Prostate gland (tissue), 2 donors: ENCODE data around the gene PLA2G2A. TPM values are rescaled to one million over a fixed set of nuclear protein-coding genes. Genes with fewer than 3 reads are reported as not detected.
A peak's percentile ranks its signal among the peaks of the same experiment; 100 is the strongest.

Source experiments
- DNase-seq: peaks from one replicate; pipeline ENCODE4 v3.0.0-alpha.2; 2019; ENCODE audit warnings: low spot score
- H3K27ac ChIP-seq, 2 donors: fragments of 200-600 bp; sonication (generic); 2 replicates each; pipeline ENCODE4 v1.5.1; 2017 to 2019
- H3K27me3 ChIP-seq: fragments of 200-600 bp; sonication (generic); replicated peaks from 2 replicates; pipeline ENCODE4 v1.5.1; 2019; ENCODE audit not compliant: insufficient read depth
- H3K36me3 ChIP-seq, 2 donors: fragments of 200-600 bp; sonication (generic); 1 replicate in 1 of 2; 2 replicates in 1 of 2; pipeline versions ENCODE4 v1.5.1 to v1.8.1; 2017 to 2019
- H3K4me1 ChIP-seq: fragments of 200-600 bp; sonication (generic); replicated peaks from 2 replicates; pipeline ENCODE4 v1.5.1; 2019
- H3K4me3 ChIP-seq, 2 donors: fragments of 200-600 bp; sonication (generic); 2 replicates each; pipeline ENCODE4 v1.5.1; 2017 to 2019
- H3K9me3 ChIP-seq: fragments of 200-600 bp; sonication (generic); 2 replicates; pipeline ENCODE4 v1.5.1; 2017
- POLR2A ChIP-seq: fragments of 450-650 bp; IDR thresholded peaks from one replicate; pipeline ENCODE4 v1.6.1; 2016; ENCODE audit warnings: antibody characterized with exemption, mild to moderate bottlenecking
- POLR2AphosphoS5 ChIP-seq: sonication (generic); formaldehyde crosslinking; IDR thresholded peaks from one replicate; pipeline ENCODE4 v1.6.1; 2017; ENCODE audit warnings: antibody characterized with exemption
- WGBS: methylation state at CpG from one replicate; pipeline ENCODE4 v1.1.5; 2018; 5-methylcytosine and 5-hydroxymethylcytosine counted together
- intact Hi-C: fragments of 100-400 bp; cut with DNase I; formaldehyde crosslinking; loops from one replicate; pipeline ENCODE4 v1.14.2; 2022
- total RNA-seq, 2 donors: library from RNA; depleted of rRNA; stranded (reverse); fragments of >200 nt; gene quantifications; one replicate each; pipeline ENCODE4 v1.1.0, GENCODE V29; 2016
- TF ChIP-seq, protein P1 (sequence below), 4 experiments: fragments of 200-600 bp in 2 of 4; fragments of 450-650 bp in 2 of 4; sonication (generic) in 2 of 4; IDR thresholded peaks; 1 replicate in 3 of 4; 2 replicates in 1 of 4; pipeline ENCODE4 v1.5.1; 2016 to 2019; ENCODE audit warnings: antibody characterized with exemption in 4 of 4, mild to moderate bottlenecking in 2 of 4, moderate library complexity in 2 of 4

Gene PLA2G2A, protein sequence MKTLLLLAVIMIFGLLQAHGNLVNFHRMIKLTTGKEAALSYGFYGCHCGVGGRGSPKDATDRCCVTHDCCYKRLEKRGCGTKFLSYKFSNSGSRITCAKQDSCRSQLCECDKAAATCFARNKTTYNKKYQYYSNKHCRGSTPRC
- total RNA-seq, result 100 to 1,000 TPM; 106 to 146 TPM

DNA sequence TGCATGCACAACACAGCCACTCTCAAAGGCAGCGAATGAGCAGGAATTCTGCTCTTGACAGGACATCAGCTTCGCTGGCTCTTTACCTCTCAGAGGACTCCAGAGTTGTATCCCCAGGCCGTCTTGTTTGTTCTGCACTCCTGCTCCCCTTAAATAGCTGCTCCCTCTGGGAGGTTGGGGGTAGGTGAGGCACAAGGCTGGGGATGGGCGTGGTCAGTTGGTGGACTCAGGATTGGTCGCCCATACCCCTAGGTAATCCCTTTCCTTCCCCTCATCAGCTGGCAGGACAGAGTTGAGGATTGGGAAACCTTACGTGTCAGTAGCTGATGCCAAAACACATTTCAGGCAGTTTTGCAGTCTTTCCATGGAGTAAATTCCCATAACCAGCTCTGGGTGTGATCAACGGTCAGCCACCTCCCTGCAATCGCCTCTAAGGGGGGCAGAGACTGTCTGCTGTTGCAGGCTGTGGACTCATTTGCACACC is at the start of gene PLA2G2A:
Gene PLA2G2A, minus strand, starts transcription at position 125 of the 484 bp plus-strand sequence. CDS start 845 bp downstream, outside the sequence.
- TF ChIP-seq POLR2A, result no peak
- TF ChIP-seq, protein P1, sequence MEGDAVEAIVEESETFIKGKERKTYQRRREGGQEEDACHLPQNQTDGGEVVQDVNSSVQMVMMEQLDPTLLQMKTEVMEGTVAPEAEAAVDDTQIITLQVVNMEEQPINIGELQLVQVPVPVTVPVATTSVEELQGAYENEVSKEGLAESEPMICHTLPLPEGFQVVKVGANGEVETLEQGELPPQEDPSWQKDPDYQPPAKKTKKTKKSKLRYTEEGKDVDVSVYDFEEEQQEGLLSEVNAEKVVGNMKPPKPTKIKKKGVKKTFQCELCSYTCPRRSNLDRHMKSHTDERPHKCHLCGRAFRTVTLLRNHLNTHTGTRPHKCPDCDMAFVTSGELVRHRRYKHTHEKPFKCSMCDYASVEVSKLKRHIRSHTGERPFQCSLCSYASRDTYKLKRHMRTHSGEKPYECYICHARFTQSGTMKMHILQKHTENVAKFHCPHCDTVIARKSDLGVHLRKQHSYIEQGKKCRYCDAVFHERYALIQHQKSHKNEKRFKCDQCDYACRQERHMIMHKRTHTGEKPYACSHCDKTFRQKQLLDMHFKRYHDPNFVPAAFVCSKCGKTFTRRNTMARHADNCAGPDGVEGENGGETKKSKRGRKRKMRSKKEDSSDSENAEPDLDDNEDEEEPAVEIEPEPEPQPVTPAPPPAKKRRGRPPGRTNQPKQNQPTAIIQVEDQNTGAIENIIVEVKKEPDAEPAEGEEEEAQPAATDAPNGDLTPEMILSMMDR (IDR thresholded peaks at IDR 0.05), result no peak
- no peak for TF ChIP-seq POLR2AphosphoS5
- intact Hi-C loops, result loop anchor here (5.0 kb wide), 2 partner anchors 93 to 233 kb away; partner anchors contain the start of gene PLA2G5
- Histone ChIP-seq H3K4me1 (peaks cover 15% of the 10 kb centered on the region), H3K27ac (peak within 1 kb of the TSS; percentile 33 to 68), H3K9me3 (no peaks in the 10 kb centered on the region), H3K27me3 (no peaks in the 10 kb centered on the region), H3K4me3 (no peak within 1 kb of the TSS), H3K36me3 (no peaks in the 10 kb centered on the region)
- 90% methylated on average over 8 of the region's 8 CpGs for WGBS
- DNase-seq, result no peak

DNA sequence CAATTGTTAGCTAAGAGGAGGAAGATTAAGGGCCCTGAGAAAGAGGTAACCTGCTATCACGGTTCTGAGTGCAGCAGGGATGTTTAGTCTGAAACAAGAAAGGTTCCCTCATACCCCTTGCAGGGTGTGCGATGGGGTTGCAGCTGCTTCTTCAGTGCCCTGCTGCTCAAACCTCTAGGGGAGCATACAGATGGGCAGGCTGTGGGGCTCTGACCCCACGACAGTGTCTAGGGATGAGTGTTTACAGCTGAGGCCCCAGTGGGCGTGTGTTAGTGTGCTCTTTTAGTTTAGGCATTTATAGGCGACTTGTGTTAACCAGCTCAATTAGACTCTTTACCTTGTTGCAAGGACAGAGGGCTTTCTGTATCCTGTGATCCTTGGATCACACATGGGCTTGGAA is 49.3 kb upstream of the PLA2G2A start:
- 77% methylated on average over 5 of the region's 5 CpGs for WGBS
- H3K4me3 ChIP-seq, result no peak overlapping the region

DNA sequence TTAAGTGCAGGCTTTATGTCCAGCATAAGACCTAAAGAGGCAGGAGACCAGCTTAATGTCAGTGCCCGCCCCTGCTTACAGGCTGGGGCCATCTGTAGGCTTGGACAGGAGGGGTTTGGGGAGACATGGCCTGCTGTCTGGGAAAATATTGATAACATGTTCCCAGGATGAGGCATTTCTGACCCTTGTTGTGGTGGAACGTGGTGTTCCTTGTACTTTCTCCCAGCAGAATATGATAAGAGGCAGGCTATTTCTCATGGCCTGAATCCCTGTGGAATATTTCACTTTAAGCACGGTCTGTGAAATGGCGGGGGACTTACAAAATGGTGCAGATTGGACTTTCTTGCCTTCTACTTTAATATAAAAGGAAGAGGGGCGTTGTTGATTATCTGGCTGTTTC is 48.7 kb upstream of the PLA2G2A start:
- 79% methylated on average over 5 of the region's 5 CpGs for WGBS
- intact Hi-C loops, result no loop called here
- no peak overlapping the region for H3K4me3 ChIP-seq
- TF ChIP-seq POLR2AphosphoS5, result no peak
- TF ChIP-seq, protein P1 (IDR thresholded peaks at IDR 0.05), result no peak
- no peak for TF ChIP-seq POLR2A
- no peak overlapping the region for H3K27ac ChIP-seq
- peaks cover 11% of the 10 kb centered on the region for H3K4me1 ChIP-seq
- no peak for DNase-seq
- no peaks in the 10 kb centered on the region for H3K9me3 ChIP-seq
- H3K27me3 ChIP-seq, result no peaks in the 10 kb centered on the region
- H3K36me3 ChIP-seq, result no peaks in the 10 kb centered on the region

More for the DNA sequence above, 49.3 kb upstream of the PLA2G2A start:
- Histone ChIP-seq H3K4me1 (peaks cover 15% of the 10 kb centered on the region), H3K9me3 (no peaks in the 10 kb centered on the region), H3K36me3 (no peaks in the 10 kb centered on the region), H3K27ac (no peak overlapping the region), H3K27me3 (no peaks in the 10 kb centered on the region)
- DNase-seq, result no peak
- intact Hi-C loops, result no loop called here
- TF ChIP-seq, protein P1 (IDR thresholded peaks at IDR 0.05), result no peak
- TF ChIP-seq POLR2AphosphoS5 (no peak), POLR2A (no peak)

DNA sequence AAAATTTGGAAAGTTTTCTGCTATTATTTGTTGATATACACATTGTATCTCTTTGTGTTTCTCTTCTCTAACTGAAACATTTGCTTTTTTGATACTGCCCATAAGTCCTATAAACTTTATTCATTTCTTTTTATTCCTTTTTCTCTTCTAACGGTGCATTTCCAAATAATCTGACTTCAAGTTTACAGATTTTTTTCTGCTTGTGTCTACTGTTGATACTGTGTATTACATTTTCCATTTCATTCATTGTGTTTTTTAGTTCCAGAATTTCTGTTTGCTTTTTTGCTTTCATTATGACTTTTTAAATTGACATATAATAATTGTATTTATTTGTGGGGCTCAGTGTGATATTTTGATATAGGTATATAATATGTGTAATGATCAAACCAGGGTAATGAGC is 38.3 kb upstream of the PLA2G2A start:
- WGBS, result 97% methylated on average over 1 of the region's 1 CpG
- intact Hi-C loops, result no loop called here
- no peaks in the 10 kb centered on the region for H3K27me3 ChIP-seq
- no peak for DNase-seq
- no peaks in the 10 kb centered on the region for H3K9me3 ChIP-seq
- no peak overlapping the region for H3K4me3 ChIP-seq
- H3K36me3 ChIP-seq, result no peaks in the 10 kb centered on the region
- H3K27ac ChIP-seq, result no peak overlapping the region
- TF ChIP-seq POLR2A, result no peak
- TF ChIP-seq, protein P1 (IDR thresholded peaks at IDR 0.05), result no peak
- no peak for TF ChIP-seq POLR2AphosphoS5
- H3K4me1 ChIP-seq, result no peaks in the 10 kb centered on the region

DNA sequence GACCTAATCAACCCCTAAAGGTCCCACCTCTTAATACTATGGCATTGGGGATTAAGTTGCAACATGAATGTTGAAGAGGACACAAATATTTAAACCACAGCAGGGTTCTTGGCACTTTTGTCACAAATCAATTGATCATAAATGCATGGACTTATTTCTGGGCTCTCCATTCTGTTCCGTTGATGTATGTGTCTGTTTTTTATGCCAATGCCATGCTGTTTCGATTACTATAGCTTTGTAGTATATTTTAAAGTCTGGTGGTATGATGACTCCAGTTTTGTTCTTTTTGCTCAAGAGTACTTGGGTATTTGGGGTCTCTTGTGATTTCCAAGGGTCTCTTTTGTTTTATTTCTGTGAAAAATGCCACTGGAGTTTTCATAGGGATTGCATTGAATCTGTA is 34.7 kb upstream of the PLA2G2A start:
- H3K27ac ChIP-seq, result no peak overlapping the region
- no peak overlapping the region for H3K4me3 ChIP-seq
- no peak for DNase-seq
- H3K36me3 ChIP-seq, result no peaks in the 10 kb centered on the region
- no peaks in the 10 kb centered on the region for H3K4me1 ChIP-seq
- TF ChIP-seq POLR2A, result no peak
- TF ChIP-seq POLR2AphosphoS5, result no peak
- TF ChIP-seq, protein P1 (IDR thresholded peaks at IDR 0.05), result no peak
- intact Hi-C loops, result no loop called here
- WGBS, result 98% methylated on average over 2 of the region's 2 CpGs
- H3K9me3 ChIP-seq, result no peaks in the 10 kb centered on the region
- H3K27me3 ChIP-seq, result no peaks in the 10 kb centered on the region
